Stimulated activated CD4-positive, alpha-beta T cell treated with anti-CD3 and anti-CD28 coated beads, Interleukin-1b, Interleukin-23, amount 100 ng/mL, for 48 hours (primary cell): Measurements from ENCODE around the gene ILKAP.
A peak's percentile ranks its signal among the peaks of the same experiment; 100 is the strongest.

Experiments used
- DNase-seq: peaks from one replicate; pipeline ENCODE4 v3.0.0-alpha.2; 2020

The ILKAP gene

GRCh38 chr2:238236571-238236970 is 33.1 kb upstream of the ILKAP start:
- no peak for DNase-seq

GRCh38 chr2:238235856-238236255 is 32.4 kb upstream of the ILKAP start:
- no peak for DNase-seq

- DNase-seq, result no peak
Measured at GRCh38 chr2:238235331-238235732, 31.8 kb upstream of the ILKAP start.

- DNase-seq, result no peak
Measured at GRCh38 chr2:238233625-238234024, 30.1 kb upstream of the ILKAP start.

- no peak for DNase-seq
Measured at GRCh38 chr2:238231809-238232208, 28.3 kb upstream of the ILKAP start.

GRCh38 chr2:238231251-238231793 is 27.8 kb upstream of the ILKAP start:
- peak; percentile 71 for DNase-seq

GRCh38 chr2:238230699-238231098 is 27.2 kb upstream of the ILKAP start:
- DNase-seq, result no peak

- no peak for DNase-seq
Measured at GRCh38 chr2:238228700-238229099, 25.2 kb upstream of the ILKAP start.

GRCh38 chr2:238227587-238228032 is 24.1 kb upstream of the ILKAP start:
- DNase-seq, result no peak

- no peak for DNase-seq
Measured at GRCh38 chr2:238226698-238227586, 23.4 kb upstream of the ILKAP start.

GRCh38 chr2:238225911-238226697 is 22.6 kb upstream of the ILKAP start:
- no peak for DNase-seq

- no peak for DNase-seq
Measured at GRCh38 chr2:238225121-238225520, 21.6 kb upstream of the ILKAP start.

- no peak for DNase-seq
Measured at GRCh38 chr2:238224356-238225035, 21.0 kb upstream of the ILKAP start.

GRCh38 chr2:238220892-238221521 is 17.5 kb upstream of the ILKAP start:
- no peak for DNase-seq

- DNase-seq, result no peak
Measured at GRCh38 chr2:238220274-238220891, 16.9 kb upstream of the ILKAP start.

GRCh38 chr2:238216651-238217184 is 13.2 kb upstream of the ILKAP start:
- no peak for DNase-seq

GRCh38 chr2:238207006-238207405 is 3.5 kb upstream of the ILKAP start:
- no peak for DNase-seq

- no peak for DNase-seq
Measured at GRCh38 chr2:238203973-238204683, 633 bp upstream of the ILKAP start.

GRCh38 chr2:238202326-238203093 is 985 bp downstream of the ILKAP start:
- no peak for DNase-seq

GRCh38 chr2:238190445-238190844 is 13.1 kb downstream of the ILKAP start:
- DNase-seq, result no peak
